Retinal pigment epithelial cell (primary cell): ENCODE data around the gene RPL10.
"Not testable (repeated sequence)": the region's sequence is repeated elsewhere in the genome, so short reads cannot be mapped to it uniquely, and the experiment has no call there.

ENCODE experiments used
- DNase-seq: peaks from one replicate; pipeline ENCODE4 v3.0.0-alpha.2; 2010; ENCODE audit warnings: low read depth
- H3K4me3 ChIP-seq: 2 replicates; pipeline ENCODE4 v1.5.1; 2011; ENCODE audit warnings: mild to moderate bottlenecking, low read length, control low read depth, moderate library complexity
- TF ChIP-seq, protein P1 (sequence below): conservative IDR thresholded peaks from 2 replicates; pipeline ENCODE4 v1.5.1; 2011; ENCODE audit warnings: low read depth, low read length, control low read depth, inconsistent platforms

Gene RPL10

GRCh38 chrX:154384284-154384892, 13.8 kb upstream of the RPL10 start:
- DNase-seq: no peak
- TF ChIP-seq, protein P1, sequence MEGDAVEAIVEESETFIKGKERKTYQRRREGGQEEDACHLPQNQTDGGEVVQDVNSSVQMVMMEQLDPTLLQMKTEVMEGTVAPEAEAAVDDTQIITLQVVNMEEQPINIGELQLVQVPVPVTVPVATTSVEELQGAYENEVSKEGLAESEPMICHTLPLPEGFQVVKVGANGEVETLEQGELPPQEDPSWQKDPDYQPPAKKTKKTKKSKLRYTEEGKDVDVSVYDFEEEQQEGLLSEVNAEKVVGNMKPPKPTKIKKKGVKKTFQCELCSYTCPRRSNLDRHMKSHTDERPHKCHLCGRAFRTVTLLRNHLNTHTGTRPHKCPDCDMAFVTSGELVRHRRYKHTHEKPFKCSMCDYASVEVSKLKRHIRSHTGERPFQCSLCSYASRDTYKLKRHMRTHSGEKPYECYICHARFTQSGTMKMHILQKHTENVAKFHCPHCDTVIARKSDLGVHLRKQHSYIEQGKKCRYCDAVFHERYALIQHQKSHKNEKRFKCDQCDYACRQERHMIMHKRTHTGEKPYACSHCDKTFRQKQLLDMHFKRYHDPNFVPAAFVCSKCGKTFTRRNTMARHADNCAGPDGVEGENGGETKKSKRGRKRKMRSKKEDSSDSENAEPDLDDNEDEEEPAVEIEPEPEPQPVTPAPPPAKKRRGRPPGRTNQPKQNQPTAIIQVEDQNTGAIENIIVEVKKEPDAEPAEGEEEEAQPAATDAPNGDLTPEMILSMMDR: peak; percentile 47
- no peak overlapping the region for H3K4me3 ChIP-seq

DNA sequence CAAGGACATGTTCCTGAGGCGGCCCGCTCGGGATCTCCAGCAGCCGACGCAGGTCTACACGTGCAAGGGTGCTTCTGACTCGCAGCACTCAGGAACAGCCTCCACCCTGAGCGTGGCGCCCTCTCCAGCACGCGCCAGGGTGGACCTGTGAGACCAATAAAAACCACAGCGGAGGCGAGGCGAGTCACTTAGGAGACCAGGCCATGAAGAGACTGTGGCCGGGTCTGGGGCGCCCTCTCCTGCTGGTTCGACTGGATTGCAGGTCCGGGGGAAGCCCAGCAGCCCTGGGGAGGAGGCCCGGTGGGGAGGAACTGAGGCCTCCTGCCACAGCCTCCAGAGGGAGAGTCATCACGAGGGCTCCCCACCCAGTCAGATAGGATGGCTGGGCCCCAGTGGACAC, 10.1 kb upstream of the RPL10 start:
- DNase-seq, H3K4me3 ChIP-seq: not testable (repeated sequence)

DNA sequence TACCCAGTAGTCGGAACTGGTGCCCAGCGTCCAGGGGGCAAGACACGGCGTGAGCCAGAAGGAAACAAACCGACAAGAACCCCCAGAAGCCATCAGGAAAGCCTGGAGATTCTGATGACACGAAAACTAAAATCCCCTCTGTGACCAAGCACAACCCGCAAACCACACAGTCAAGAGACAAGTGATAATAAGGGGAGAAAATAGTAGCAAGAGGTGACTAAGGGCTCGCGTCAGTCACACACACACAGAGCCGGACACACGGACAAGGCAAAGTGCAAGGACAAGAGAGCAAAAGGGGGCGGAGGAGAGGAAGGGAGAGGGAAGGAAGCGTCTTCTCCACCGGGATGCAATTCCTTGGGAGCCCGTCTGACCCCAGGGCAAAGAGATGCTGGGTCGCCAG, 9.5 kb upstream of the RPL10 start:
- H3K4me3 ChIP-seq: not testable (repeated sequence)

GRCh38 chrX:154389812-154390747, 8.1 kb upstream of the RPL10 start:
- not testable (repeated sequence) for DNase-seq, H3K4me3 ChIP-seq

More for the DNA sequence above, 9.5 kb upstream of the RPL10 start:
- DNase-seq: not testable (repeated sequence)

GRCh38 chrX:154396363-154396762, 1.8 kb upstream of the RPL10 start:
- not testable (repeated sequence) for H3K4me3 ChIP-seq, DNase-seq

DNA sequence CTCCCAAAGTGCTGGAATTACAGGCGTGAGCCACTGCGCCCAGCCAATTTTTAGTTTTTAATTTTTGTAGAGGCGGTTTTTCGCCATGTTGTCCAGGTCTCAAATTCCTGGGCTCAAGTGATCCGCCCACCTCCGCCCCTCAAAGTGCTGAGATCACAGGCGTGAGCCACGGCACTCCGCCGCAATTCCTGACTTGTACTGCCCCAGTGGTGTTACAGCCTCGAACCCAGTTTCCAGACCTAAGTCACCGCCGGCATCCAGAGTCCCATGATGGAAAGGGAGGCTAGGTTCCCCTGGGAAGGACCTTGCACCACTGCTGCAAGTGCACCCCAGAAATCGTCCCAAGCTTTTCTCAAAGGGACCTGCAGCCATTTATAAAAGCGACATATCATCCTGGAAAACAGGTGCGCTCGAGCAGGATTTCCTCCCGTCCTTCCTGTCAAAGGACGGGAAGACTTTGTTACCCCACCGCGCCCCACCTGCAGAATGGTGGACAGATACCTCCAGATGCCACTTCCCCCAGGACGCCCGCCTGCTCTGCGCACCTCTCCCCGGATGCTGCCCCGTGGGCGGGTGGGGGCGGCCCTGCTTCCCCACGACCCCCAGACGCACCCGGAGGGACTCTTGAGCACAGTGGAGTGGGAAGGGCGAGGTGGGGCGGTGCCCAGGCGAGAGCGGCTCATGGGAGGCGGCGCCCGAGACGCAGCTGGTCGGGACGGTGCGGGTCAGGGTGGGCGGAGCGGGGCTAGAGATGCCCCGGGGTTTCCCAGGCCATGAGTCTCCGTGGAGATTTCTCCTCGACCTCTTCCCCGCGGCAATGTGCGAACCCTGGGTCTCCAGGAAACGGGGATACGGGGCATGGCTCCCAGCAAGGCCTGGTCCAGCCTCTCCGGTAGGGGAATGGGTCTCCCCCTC, 947 bp upstream of the RPL10 start:
- no peak for DNase-seq
- TF ChIP-seq, protein P1: no peak
- H3K4me3 ChIP-seq: peak overlapping the region; percentile 45

- peak overlapping the region; percentile 88 for H3K4me3 ChIP-seq
- DNase-seq: no peak
- TF ChIP-seq, protein P1: peak; percentile 68
These were observed 720 bp downstream of the RPL10 start for GRCh38 chrX:154398668-154399526.

- TF ChIP-seq, protein P1: no peak
- H3K4me3 ChIP-seq: peak overlapping the region; percentile 88
- no peak for DNase-seq
These were observed 1.6 kb downstream of the RPL10 start for GRCh38 chrX:154399527-154400368.

GRCh38 chrX:154400369-154400817, 2.2 kb downstream of the RPL10 start:
- H3K4me3 ChIP-seq: peak overlapping the region; percentile 88

More at GRCh38 chrX:154400369-154400817, 2.2 kb downstream of the RPL10 start:
- DNase-seq: not testable (repeated sequence)
